DMS153 treated with DMSO at 0.1 percent for 48 hours (cell line): Measurements from ENCODE around the gene CAPS.

Source experiments
- DNase-seq: peaks from one replicate; lab custom pipeline; 2025; ENCODE audit not compliant: unreplicated experiment; lab: John Stamatoyannopoulos, UW

CAPS gene

GRCh38 chr19:5933391-5934068 lies 19.5 kb downstream of the CAPS start:
- DNase-seq = no peak

GRCh38 chr19:5934069-5934401 lies 20.0 kb downstream of the CAPS start:
- no peak for DNase-seq

- no peak for DNase-seq
Observed at GRCh38 chr19:5934774-5935472, 20.9 kb downstream of the CAPS start.

- no peak for DNase-seq
Observed at GRCh38 chr19:5935473-5936291, 21.6 kb downstream of the CAPS start.

GRCh38 chr19:5936292-5936592 lies 22.2 kb downstream of the CAPS start:
- no peak for DNase-seq

GRCh38 chr19:5937550-5937949 lies 23.5 kb downstream of the CAPS start:
- no peak for DNase-seq

GRCh38 chr19:5940260-5941208 lies 26.5 kb downstream of the CAPS start:
- no peak for DNase-seq

- DNase-seq = no peak
Observed at GRCh38 chr19:5941673-5942072, 27.6 kb downstream of the CAPS start.

- DNase-seq = no peak
Observed at GRCh38 chr19:5943045-5943444, 29.0 kb downstream of the CAPS start.

- DNase-seq = no peak
Observed at GRCh38 chr19:5943623-5944022, 29.6 kb downstream of the CAPS start.

- DNase-seq = no peak
Observed at GRCh38 chr19:5947435-5947834, 33.4 kb downstream of the CAPS start.

GRCh38 chr19:5948752-5949564 lies 34.9 kb downstream of the CAPS start:
- DNase-seq = no peak

GRCh38 chr19:5949792-5950305 lies 35.8 kb downstream of the CAPS start:
- peak; percentile 79 for DNase-seq

GRCh38 chr19:5950741-5951140 lies 36.7 kb downstream of the CAPS start:
- DNase-seq = no peak

- no peak for DNase-seq
Observed at GRCh38 chr19:5951338-5951861, 37.3 kb downstream of the CAPS start.

GRCh38 chr19:5952193-5953029 lies 38.4 kb downstream of the CAPS start:
- DNase-seq = no peak

- no peak for DNase-seq
Observed at GRCh38 chr19:5953030-5953589, 39.1 kb downstream of the CAPS start.

GRCh38 chr19:5953680-5954213 lies 39.7 kb downstream of the CAPS start:
- peak; percentile 12 for DNase-seq
